NCI-H1105 treated with DMSO at 0.1 percent for 48 hours (cell line): Measurements from ENCODE around the gene NTRK1.
"Not testable (repeated sequence)": the region's sequence is repeated elsewhere in the genome, so short reads cannot be mapped to it uniquely, and the experiment has no call there.

ENCODE experiments used
- DNase-seq: peaks from one replicate; lab custom pipeline; 2025; lab: John Stamatoyannopoulos, UW

NTRK1 gene

DNA sequence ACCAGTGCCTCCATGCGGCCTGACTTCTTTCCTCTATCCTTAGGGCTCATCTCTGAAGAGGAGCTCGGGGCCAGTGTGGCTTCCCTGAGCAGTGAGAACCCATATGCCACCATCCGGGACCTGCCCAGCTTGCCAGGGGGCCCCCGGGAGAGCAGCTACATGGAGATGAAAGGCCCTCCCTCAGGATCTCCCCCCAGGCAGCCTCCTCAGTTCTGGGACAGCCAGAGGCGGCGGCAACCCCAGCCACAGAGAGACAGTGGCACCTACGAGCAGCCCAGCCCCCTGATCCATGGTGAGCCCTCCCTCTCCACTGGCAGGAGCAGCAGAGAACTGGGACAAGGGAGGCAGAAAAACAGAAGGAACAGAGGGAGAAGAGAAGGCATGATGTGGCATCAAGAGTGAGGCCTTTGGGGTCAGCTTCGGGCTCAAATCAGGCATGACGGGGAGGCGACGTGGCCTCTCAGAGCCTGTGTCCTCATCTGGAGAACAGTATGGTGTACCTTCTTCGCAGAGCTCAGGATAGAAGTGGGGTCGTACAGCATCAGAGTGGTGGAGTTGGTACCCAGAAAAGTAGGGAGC, 53.2 kb downstream of the NTRK1 start:
- DNase-seq: no peak

DNA sequence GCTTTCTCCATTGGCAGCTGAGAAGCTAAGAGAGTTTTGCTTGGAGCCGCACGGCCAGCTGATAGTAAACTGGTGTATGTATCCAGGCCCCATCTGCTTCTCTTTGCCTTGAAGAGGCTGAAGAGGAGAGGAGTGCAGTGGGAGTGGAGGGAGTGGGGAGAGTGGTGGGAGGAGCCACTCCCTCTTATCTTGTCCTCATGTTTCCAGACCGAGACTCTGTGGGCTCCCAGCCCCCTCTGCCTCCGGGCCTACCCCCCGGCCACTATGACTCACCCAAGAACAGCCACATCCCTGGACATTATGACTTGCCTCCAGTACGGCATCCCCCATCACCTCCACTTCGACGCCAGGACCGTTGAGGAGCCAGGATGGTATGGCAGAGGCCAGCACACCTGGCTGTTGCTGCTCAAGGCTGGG, 53.8 kb downstream of the NTRK1 start:
- DNase-seq: no peak

GRCh38 chr1:156920233-156921052, 59.8 kb downstream of the NTRK1 start, which contains the start of gene LRRC71:
TSS of gene LRRC71 (plus strand) at chr1:156920632. CDS start at chr1:156920804, 172 bp downstream.
- no peak for DNase-seq

GRCh38 chr1:156921053-156921529, 60.4 kb downstream of the NTRK1 start:
- DNase-seq: no peak

- peak; percentile 31 for DNase-seq
Observed at GRCh38 chr1:156922986-156923669, 62.5 kb downstream of the NTRK1 start.

- no peak for DNase-seq
Observed at GRCh38 chr1:156923670-156924477, 63.2 kb downstream of the NTRK1 start.

- DNase-seq: no peak
Observed at GRCh38 chr1:156924478-156925153, 64.0 kb downstream of the NTRK1 start.

DNA sequence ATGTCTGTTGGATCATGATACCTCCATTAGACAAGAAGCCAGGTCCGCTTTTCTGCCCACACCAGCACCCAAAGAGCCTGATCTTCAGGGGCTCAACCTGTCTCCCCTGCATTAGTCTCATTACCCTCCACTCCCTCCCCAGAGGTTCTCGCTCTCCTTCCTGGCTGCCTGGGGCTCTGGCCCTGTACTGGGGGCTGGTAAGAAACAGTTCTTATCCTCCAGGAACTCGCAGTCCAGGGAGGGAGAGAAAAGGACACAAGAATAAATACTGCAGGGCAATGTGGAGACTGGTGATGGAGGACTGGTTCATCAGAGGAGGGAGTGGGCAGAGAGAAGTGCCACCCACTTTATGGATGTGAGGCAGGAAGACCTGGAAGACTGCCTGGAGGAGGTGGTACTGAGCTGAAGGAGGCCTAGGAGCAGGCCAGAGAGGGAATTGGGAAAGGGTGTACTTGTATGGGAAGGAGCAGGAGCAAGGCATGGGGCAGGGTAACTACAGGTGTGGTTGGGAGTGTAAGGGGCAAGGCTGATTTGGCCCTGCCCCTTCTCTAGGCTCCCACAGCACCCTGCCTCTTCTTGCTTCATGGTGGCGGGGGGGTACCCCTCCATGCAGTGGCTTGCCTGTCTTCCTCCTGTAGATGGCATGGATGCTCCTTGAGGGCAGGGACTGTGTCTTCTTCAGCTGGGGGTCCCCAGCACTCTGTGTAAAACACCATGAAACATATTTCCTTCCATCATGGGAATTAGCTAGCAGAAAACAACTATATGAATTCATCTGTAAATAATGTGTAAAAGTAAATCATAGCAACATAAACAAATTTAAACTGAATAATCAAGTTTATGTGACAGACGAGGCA, 64.7 kb downstream of the NTRK1 start:
- no peak for DNase-seq

GRCh38 chr1:156926175-156926574, 65.5 kb downstream of the NTRK1 start:
- peak; percentile 75 for DNase-seq

DNA sequence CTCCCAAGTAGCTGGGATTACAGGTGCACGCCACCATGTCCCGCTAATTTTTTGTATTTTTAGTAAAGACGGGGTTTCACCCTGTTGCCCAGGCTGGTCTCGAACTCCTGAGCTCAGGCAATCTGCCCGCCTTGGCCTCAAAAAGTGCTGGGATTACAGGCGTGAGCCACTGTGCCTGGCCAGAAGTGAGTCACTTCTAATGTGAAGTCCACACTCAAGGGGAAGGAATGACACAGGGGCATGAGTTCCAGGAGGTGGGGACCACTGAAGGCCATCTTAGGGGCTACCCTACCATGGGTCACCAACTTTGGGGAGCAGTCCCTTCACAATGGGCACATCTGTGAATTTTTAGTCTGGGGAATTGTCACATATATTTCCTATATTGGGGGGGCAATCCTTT, 66.0 kb downstream of the NTRK1 start:
- DNase-seq: not testable (repeated sequence)

- DNase-seq: peak; percentile 73
Observed at GRCh38 chr1:156927215-156928042, 66.8 kb downstream of the NTRK1 start.

DNA sequence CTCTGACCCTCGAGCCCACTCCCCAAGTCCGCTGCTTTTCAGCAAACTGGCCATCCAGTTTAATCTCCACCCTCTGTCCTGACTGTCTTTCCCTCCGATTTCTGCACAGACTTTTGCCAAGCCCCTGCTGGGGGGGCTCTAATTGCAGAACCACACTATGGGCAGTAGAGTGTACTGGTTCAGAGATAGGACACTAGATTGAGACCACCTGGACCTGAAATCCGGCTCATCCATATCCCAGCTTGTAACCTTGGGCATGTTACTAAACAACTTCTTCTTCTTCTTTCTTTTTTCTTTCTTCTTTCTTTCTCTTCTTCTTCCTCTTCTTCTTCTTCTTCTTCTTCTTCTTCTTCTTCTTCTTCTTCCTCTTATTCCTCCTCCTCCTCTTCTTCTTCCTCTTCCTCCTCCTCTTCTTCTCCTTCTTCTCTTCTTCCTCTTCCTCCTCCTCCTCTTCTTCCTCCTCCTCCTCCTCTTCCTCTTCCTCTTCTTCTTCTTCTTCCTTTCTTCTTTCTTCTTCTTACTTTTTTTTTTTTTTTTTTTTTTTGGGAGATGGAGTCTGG, 67.5 kb downstream of the NTRK1 start:
- no peak for DNase-seq

- no peak for DNase-seq
Observed at GRCh38 chr1:156929596-156930238, 69.1 kb downstream of the NTRK1 start.

GRCh38 chr1:156930483-156930882, 69.8 kb downstream of the NTRK1 start:
- DNase-seq: no peak
